Measurements from ENCODE around the gene PRAMEF15.
A peak's percentile ranks its signal among the peaks of the same experiment; 100 is the strongest.
"Not testable (repeated sequence)": the region's sequence is repeated elsewhere in the genome, so short reads cannot be mapped to it uniquely, and the experiment has no call there.

Gene PRAMEF15

DNA sequence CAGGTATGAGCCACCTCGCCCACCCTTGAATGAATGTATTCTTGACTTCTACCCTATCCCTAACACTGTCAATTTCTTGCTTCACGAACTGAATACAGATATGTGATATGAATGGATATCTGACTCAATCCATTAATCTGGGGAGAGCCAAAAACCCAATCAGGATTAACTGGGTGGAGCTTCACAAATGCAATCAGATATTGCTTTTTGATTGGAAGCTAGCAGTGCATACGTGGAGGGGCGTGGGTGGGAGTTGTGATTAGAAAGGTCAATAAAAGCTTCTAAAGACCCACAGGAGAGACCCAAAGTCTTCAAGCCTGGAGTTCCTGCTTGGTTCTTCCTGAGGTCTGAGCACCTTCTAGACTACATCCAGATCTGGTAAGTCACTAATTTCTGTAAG lies at the start of gene PRAMEF15:
PRAMEF15 (plus strand) TSS at position 301 of the 400 bp plus-strand sequence. CDS start 2,827 bp downstream, outside the sequence.
- not testable (repeated sequence) for DNase-seq (ENCODE audit: low spot score)

DNA sequence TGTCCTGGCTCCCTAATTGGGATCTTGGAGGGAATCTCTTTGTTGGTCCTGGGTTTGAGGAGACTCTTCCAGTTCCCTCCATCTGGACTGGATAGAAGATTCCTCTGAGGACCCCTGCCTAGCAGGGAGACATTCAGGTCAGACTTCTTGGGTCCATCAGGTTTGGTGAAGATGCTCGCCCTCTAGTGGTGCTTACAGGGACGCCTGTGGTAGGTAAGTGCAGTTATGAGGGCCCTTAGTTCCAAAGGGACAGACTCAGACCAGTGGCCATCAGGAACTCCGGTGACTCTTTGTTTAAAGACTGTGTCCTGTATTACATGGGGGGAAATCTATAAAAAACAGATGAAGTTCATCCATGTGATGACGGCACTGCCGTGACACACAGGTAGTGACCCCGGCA lies 38.4 kb upstream of the PRAMEF15 start:
- not testable (repeated sequence) for DNase-seq (ENCODE audit: low spot score)

DNA sequence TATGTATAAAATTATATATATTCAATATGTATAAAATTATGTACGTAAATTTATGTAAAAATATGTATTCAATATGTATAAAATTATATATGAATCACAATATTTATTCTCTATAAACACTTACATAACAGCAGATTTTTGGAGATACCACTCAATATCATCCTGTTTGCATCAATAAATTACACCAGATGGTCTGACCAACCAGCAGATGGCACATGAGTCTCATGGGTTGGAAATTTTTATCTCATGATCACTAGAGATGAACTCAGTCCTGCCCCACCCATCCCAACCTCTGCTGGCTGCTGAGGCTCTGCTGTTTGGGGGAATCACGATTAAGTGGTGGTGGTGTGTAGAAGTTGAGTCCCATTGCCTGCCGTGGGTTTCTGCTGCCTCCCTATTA lies 35.8 kb upstream of the PRAMEF15 start:
- not testable (repeated sequence) for DNase-seq (ENCODE audit: low spot score)

DNA sequence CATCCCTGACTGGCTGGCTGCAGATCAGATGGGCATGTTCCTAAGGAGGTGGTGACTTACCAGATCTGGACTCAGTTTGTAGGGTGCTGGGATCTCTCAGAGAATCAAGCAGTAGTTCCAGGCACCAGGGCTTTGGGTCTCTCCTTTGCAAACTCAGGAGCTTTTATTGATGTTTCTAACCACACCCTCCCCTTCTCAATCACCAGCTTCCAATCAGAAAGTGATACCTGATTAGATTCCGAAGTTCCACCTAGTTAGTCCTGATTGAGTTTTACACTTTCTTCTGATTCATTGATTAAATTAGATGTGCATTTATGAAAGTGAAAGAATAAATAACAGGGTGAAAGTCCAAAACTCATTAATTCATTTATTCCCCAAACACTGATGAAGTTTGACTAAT lies 30.3 kb upstream of the PRAMEF15 start, which contains the start of gene PRAMEF8:
PRAMEF8 (minus strand) TSS at position 101 of the 400 bp plus-strand sequence. CDS start 1,046 bp downstream, outside the sequence.
- DNase-seq (ENCODE audit: low spot score) = not testable (repeated sequence)

DNA sequence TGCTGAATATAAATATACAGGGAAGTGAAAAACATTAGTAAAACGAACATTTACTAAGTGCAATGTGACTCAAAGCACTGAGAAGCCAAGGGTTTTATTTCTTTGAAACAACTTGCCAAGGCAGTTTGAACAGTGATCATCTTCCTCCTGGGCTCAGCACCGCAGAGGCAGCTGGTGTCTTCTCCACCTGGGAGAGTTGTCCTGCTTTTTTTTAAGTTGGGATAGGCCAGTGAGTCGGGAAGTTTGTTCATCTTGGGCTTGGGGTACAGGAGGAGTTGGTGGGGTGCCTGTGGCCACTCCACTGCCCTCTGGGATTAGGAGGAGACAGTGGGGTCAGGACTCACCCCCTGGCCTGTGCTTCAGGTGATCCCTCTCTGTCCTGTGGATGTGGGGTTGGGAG lies 26.4 kb upstream of the PRAMEF15 start:
- DNase-seq (ENCODE audit: low spot score) = not testable (repeated sequence)

DNA sequence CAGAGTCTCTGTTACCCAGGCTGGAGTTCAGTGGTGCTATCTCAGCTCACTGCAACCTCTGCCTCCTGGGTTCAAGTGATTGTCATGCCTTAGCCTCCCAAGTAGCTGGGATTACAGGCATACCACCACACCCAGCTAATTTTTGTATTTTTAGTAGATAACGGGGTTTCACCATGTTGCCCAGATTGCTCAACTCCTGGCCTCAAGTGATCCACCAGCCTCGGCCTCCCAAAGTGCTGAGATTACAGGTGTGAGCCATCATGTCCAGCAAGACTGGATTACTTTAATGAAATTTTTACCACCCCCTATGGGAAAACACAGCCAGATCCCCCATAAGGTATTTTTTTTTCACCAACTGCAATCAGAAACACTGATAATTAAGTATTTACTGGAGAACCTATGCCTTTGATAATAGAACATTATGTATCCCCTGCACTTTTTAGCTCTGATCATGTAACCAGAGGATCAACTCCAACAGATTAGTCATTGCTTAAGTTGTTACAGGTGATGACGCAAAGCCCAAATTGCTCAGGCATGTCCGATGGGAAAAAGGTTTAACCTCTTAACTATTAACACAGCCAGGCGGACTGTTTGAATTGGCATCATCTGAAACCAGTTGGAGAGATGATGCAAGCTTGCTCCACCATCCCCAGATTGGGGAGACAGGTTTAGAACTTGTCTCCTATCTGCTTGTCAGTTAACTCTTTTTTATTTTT lies 18.0 kb upstream of the PRAMEF15 start:
- not testable (repeated sequence) for DNase-seq (ENCODE audit: low spot score)

DNA sequence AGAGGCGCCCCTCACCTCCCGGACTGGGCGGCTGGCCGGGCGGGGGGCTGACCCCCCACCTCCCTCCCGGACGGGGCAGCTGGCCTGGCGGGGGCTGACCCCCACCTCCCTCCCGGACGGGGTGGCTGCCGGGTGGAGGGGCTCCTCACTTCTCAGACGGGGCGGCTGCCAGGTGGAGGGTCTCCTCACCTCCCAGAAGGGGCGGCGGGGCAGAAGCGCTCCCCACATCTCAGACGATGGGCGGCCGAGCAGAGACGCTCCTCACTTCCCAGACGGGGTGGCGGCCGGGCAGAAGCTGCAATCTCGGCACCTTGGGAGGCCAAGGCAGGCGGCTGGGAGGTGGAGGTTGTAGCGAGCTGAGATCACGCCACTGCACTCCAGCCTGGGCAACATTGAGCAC lies 16.7 kb upstream of the PRAMEF15 start:
- not testable (repeated sequence) for DNase-seq (ENCODE audit: low spot score)

DNA sequence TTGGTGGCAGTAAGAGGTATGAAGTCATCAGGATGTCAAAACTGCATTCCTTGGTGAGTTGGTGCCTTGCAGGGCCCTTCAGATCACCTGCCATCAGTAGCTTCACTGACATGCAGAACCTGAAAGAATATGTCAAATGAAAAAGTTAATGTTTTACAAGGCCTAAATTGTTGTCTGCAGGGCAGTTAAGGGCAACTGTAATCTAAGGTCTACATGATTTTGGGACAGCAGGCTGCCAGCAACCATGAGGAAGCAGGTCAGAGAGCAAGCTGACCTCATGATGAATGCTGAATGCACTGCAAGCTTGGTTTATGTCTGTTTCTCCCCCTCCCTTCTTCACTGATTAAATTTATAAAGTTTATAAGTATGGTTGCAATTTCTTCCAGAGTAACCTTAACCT lies 13.2 kb upstream of the PRAMEF15 start:
- not testable (repeated sequence) for DNase-seq (ENCODE audit: low spot score)

DNA sequence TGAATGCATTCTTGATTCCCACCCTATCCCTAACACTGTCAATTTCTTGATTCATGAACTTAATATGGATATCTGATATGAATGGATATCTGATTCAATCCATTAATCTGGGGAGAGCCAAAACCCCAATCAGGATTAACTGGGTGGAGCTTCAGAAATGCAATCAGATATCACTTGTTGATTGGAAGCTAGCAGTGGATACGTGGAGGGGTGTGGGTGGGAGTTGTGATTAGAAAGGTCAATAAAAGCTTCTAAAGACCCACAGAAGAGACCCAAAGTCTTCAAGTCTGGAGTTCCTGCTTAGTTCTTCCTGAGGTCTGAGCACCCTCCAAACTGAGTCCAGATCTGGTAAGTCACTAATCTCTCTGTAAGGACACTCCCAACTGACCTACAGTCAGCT lies 12.1 kb upstream of the PRAMEF15 start, which contains the start of gene PRAMEF33:
PRAMEF33 (plus strand) TSS at position 301 of the 400 bp plus-strand sequence. CDS start 2,416 bp downstream, outside the sequence.
- not testable (repeated sequence) for DNase-seq (ENCODE audit: low spot score)

DNA sequence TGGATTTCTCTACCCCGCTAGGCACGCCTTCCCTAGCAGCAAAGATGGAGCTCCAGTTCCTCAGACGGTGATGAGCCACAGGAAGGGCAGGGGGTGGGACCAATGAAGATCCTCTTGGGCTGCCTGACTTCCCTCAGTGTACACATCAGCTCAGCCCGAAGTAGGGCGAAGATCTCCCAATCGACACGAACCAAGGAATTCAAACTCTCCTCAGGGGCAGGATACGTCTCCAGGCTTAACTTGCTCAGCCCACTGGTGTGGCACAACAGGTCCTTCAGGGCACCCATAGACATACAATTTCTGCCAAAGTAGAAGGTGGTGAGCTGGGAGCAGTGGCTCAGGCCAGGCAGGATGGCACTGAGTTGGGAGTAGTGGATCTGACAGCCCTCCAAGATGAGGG lies 27.1 kb downstream of the PRAMEF15 start:
- not testable (repeated sequence) for DNase-seq (ENCODE audit: low spot score)

DNA sequence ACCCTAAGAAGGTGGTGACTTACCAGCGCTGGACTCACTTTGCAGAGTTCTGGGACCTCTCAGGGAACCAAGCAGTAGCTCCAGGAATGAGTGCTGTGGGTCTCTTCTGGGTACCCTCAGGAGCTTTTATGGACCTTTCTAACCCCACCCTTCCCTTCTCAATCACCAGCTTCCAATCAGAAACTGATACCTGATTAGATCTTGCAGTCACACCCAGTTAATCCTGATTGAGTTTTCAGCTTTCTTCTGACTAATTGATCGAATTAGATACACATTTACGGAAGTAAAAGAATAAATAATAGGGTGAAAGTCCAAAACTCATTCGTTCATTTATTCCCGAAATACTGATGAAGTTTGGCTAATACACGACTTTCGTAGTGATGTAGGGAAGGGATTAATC lies 31.7 kb downstream of the PRAMEF15 start, which contains the start of gene PRAMEF14:
PRAMEF14 (minus strand) TSS at position 101 of the 400 bp plus-strand sequence. CDS start 1,820 bp downstream, outside the sequence.
- not testable (repeated sequence) for DNase-seq (ENCODE audit: low spot score)

DNA sequence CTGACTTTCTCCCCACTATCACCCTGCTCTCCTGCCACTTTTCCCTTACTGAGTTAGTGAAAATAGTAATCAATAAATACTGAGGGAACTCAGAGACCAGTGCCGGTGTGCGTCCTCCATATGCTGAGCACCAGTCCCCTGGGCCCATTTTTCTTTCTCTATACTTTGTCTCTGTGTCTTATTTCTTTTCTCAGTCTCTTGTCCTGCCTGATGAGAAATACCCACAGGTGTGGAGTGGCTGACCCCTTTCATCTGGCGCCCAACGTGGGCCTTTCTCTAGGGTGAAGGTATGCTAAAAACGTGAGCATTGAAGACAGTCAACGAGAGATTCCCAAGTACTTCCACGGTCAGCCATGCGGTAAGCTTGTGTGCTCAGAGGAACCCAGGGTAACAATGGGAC lies 38.1 kb downstream of the PRAMEF15 start:
- DNase-seq (ENCODE audit: low spot score) = not testable (repeated sequence)

DNA sequence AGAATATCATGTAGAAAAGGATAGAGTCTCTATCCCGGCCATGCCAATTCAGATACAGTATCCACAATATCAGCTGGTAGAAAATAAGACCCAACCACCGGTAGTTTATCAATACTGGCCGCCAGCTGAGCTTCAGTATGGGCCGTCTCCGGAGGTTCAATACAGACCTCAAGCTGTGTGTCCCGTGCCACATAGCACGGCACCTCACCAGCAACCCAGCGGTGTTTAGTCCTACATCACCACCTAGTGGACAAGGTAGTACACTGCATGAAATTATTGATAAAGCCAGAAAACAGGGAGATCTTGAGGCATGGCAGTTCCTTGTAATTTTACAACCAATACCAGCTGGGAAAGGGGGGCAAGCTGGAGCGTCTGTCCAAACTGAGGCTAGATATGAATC lies 39.1 kb downstream of the PRAMEF15 start:
- not testable (repeated sequence) for DNase-seq (ENCODE audit: low spot score)

DNA sequence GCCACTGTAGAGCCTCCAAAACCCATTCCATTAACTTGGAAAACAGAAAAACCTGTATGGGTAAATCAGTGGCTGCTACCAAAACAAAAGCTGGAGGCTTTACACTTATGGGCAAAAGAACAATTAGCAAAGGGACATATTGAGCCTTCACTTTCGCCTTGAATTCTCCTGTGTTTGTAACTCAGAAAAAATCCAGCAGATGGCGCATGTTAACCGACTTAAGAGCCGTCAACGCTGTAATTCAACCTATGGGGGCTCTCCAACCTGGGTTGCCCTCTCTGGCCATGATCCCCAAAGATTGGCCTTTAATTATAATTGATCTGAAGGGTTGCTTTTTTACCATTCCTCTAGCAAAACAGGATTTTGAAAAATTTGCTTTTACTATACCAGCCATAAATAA lies 41.4 kb downstream of the PRAMEF15 start:
- DNase-seq (ENCODE audit: low spot score) = peak; percentile 3

DNA sequence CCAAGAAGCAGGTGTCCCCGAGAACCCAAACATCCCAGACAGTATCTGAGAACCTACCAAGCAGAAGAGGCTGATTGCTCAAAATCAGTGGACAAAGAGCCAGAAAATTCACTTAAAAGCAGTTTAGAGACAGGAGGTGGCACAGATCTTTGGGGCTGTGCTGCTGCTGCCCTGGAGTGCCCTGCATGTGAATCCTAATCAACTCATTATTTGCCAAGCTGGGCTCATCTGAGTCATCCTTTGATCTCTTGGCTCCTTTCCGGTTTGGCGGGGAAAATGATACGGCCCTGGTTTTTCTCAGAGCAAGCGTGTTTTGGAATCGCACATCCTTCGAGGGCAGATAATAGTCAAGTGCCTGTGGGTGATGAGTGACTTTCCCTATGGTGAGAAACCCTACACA lies 47.0 kb downstream of the PRAMEF15 start:
- DNase-seq (ENCODE audit: low spot score) = not testable (repeated sequence)

DNA sequence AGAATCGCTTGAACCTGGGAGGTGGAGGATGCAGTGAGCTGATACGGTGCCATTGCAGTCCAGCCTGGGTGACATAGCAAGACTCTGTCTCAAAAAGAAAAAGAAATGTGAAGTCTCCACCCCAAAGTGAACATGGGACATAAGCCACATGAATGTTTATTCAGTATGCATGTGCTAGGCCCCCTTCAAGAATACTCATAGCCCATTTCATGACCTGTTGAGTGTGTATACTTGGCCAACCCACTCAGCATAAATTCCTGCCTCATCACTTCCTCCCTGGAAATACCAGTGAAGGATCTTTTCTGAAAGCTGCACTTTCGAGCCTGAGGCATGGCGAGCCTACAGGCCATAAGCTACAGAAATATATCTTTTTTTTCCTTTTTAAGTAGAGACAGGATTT lies 49.5 kb downstream of the PRAMEF15 start:
- not testable (repeated sequence) for DNase-seq (ENCODE audit: low spot score)

DNA sequence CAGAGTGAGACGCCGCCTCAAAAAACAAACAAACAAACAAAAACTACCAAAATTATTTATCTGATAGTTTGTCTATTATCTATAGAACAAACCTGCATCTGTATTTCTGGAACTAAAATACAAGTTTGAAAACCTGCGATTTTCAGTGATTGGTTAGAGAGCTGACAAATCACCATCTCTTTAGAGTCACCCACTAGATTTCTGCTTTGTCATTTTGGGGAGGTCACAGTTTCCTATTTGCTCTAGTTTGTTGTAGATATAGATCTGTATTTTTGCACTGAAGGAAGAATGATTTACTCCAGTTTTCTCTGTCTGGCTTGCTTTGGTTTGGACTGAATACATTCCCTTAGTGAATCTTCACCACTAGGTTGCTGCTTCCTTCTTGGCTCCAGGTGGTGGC lies 51.2 kb downstream of the PRAMEF15 start:
- DNase-seq (ENCODE audit: low spot score) = not testable (repeated sequence)

DNA sequence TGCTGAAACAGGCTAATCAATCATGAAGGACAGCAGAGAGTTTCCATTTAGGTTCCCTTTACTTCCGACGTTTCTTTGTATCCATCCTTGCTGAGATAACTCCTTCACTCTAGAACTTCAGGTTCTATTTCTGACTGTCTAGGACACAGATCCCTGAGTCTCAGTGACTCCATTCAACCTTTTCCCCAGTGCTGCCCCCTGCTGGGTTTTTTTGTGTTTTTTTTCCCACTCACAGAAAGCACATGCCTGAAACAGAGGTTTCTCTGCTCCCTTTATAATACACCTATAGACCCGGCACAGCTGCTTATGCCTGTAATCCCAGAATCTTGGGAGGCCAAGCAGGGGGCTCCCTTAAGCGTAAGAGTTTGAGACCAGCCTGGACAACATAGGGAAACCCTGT lies 53.2 kb downstream of the PRAMEF15 start:
- DNase-seq (ENCODE audit: low spot score) = not testable (repeated sequence)
